CMK (cell line): ENCODE results near the gene PLEKHG4B.
"Not testable (repeated sequence)": the region's sequence is repeated elsewhere in the genome, so short reads cannot be mapped to it uniquely, and the experiment has no call there.

ENCODE experiments used
- DNase-seq: peaks from one replicate; pipeline ENCODE4 v3.0.0-alpha.2; 2010; ENCODE audit warnings: low read depth

PLEKHG4B gene

GRCh38 chr5:157801-158200 lies 65.8 kb downstream of the PLEKHG4B start:
- no peak for DNase-seq

- DNase-seq = no peak
Observed at GRCh38 chr5:158807-159447, 67.0 kb downstream of the PLEKHG4B start.

- DNase-seq = no peak
Observed at GRCh38 chr5:159448-160172, 67.6 kb downstream of the PLEKHG4B start.

- DNase-seq = no peak
Observed at GRCh38 chr5:160173-160510, 68.2 kb downstream of the PLEKHG4B start.

GRCh38 chr5:160921-161802 lies 69.2 kb downstream of the PLEKHG4B start:
- no peak for DNase-seq

GRCh38 chr5:161803-162110 lies 69.8 kb downstream of the PLEKHG4B start:
- DNase-seq = no peak

GRCh38 chr5:162190-162564 lies 70.2 kb downstream of the PLEKHG4B start:
- no peak for DNase-seq

GRCh38 chr5:162565-163337 lies 70.8 kb downstream of the PLEKHG4B start:
- no peak for DNase-seq

GRCh38 chr5:163338-163620 lies 71.3 kb downstream of the PLEKHG4B start:
- no peak for DNase-seq

GRCh38 chr5:163841-164240 lies 71.9 kb downstream of the PLEKHG4B start:
- no peak for DNase-seq

- no peak for DNase-seq
Observed at GRCh38 chr5:164244-164643, 72.3 kb downstream of the PLEKHG4B start.

GRCh38 chr5:164783-165182 lies 72.8 kb downstream of the PLEKHG4B start:
- not testable (repeated sequence) for DNase-seq

- DNase-seq = no peak
Observed at GRCh38 chr5:166441-167372, 74.7 kb downstream of the PLEKHG4B start.

GRCh38 chr5:167511-167910 lies 75.5 kb downstream of the PLEKHG4B start:
- no peak for DNase-seq

GRCh38 chr5:167982-168660 lies 76.2 kb downstream of the PLEKHG4B start:
- DNase-seq = no peak

GRCh38 chr5:169071-169727 lies 77.2 kb downstream of the PLEKHG4B start:
- DNase-seq = peak; percentile 74

GRCh38 chr5:169728-170094 lies 77.7 kb downstream of the PLEKHG4B start:
- DNase-seq = no peak

- no peak for DNase-seq
Observed at GRCh38 chr5:170971-171800, 79.2 kb downstream of the PLEKHG4B start.

GRCh38 chr5:171801-172331 lies 79.9 kb downstream of the PLEKHG4B start:
- DNase-seq = no peak
